Fibroblast of lung (primary cell): ENCODE results near the gene APBB2. TPM values are rescaled to one million over a fixed set of nuclear protein-coding genes. Genes with fewer than 3 reads are reported as not detected.

Experiments
- DNase-seq, 2 donors: peaks; one replicate each; pipeline versions ENCODE4 v3.0.0 to v3.0.0-alpha.2; 2010; ENCODE audit warnings: low read depth in 2 of 2
- H2AFZ ChIP-seq: 2 replicates; pipeline ENCODE4 v1.5.1; 2012; ENCODE audit warnings: low read length, control low read depth, inconsistent platforms
- H3K27ac ChIP-seq: 2 replicates; pipeline ENCODE4 v1.5.1; 2011; ENCODE audit warnings: low read length, control low read depth; ENCODE audit not compliant: insufficient read depth
- H3K27me3 ChIP-seq: 2 replicates; pipeline ENCODE4 v1.5.1; 2011; ENCODE audit warnings: mild to moderate bottlenecking, low read length; ENCODE audit not compliant: control insufficient read depth, insufficient read depth
- H3K36me3 ChIP-seq: 2 replicates; pipeline ENCODE4 v1.5.1; 2011; ENCODE audit warnings: low read length; ENCODE audit not compliant: control insufficient read depth, insufficient read depth
- H3K4me1 ChIP-seq: 2 replicates; pipeline ENCODE4 v1.5.1; 2011; ENCODE audit warnings: low read length; ENCODE audit not compliant: control insufficient read depth, insufficient read depth; ENCODE audit errors: extremely low read depth
- H3K4me2 ChIP-seq: 2 replicates; pipeline ENCODE4 v1.5.1; 2011; ENCODE audit warnings: low read length, control low read depth; ENCODE audit not compliant: insufficient read depth; ENCODE audit errors: extremely low read depth
- H3K4me3 ChIP-seq, 4 experiments: fragments of 200-600 bp in 1 of 4; sonication (generic) in 1 of 4; replicated peaks in 1 of 4; 2 replicates each; pipeline ENCODE4 v1.5.1; 2011 to 2016; ENCODE audit warnings: low read length in 4 of 4, low read depth in 3 of 4, mild to moderate bottlenecking in 3 of 4, control low read depth in 2 of 4, inconsistent platforms in 1 of 4, mixed read lengths in 1 of 4; ENCODE audit not compliant: insufficient read depth in 1 of 4; ENCODE audit errors: control extremely low read depth in 1 of 4
- H3K79me2 ChIP-seq: 2 replicates; pipeline ENCODE4 v1.5.1; 2012; ENCODE audit warnings: mild to moderate bottlenecking, low read length, inconsistent platforms; ENCODE audit not compliant: control insufficient read depth, insufficient read depth
- H3K9ac ChIP-seq: 2 replicates; pipeline ENCODE4 v1.5.1; 2011; ENCODE audit warnings: mild to moderate bottlenecking, low read length, control low read depth; ENCODE audit not compliant: insufficient read depth
- H3K9me3 ChIP-seq: 2 replicates; pipeline ENCODE4 v1.5.1; 2012; ENCODE audit warnings: low read depth, low read length; ENCODE audit not compliant: control insufficient read depth, insufficient read depth
- H4K20me1 ChIP-seq: 2 replicates; pipeline ENCODE4 v1.5.1; 2011; ENCODE audit warnings: low read length; ENCODE audit not compliant: control insufficient read depth, insufficient read depth; ENCODE audit errors: extremely low read depth
- EZH2 ChIP-seq: IDR thresholded peaks from 2 replicates; pipeline ENCODE4 v1.5.1; 2012; ENCODE audit warnings: low read length, control low read depth, mild to moderate bottlenecking; ENCODE audit errors: missing control alignments
- polyA plus RNA-seq, 2 donors: library from polyadenylated mRNA; depleted of rRNA in 1 of 2; stranded (reverse) in 1 of 2; unstranded in 1 of 2; fragments of >200 nt; gene quantifications; 2 replicates each; pipeline ENCODE4 v1.2.1, GENCODE V29; 2011 to 2012; ENCODE audit warnings: missing spikeins in 1 of 2
- total RNA-seq: library from RNA; depleted of rRNA; stranded (reverse); fragments of >200 nt; gene quantifications from 2 replicates; pipeline ENCODE4 v1.2.1, GENCODE V29; 2014
- TF ChIP-seq, protein P1 (sequence below), 2 donors: IDR thresholded peaks in 1 of 2; conservative IDR thresholded peaks in 1 of 2; 1 replicate in 1 of 2; 2 replicates in 1 of 2; pipeline ENCODE4 v1.5.1; 2011 to 2012; ENCODE audit warnings: low read length in 2 of 2, control low read depth in 1 of 2, inconsistent platforms in 1 of 2, low read depth in 1 of 2, mild to moderate bottlenecking in 1 of 2

APBB2 gene
- total and polyA plus RNA-seq, 2 donors (not counting 1 experiment from before 2014, with no cell fraction given), result 25.1 to 29.8 TPM

DNA sequence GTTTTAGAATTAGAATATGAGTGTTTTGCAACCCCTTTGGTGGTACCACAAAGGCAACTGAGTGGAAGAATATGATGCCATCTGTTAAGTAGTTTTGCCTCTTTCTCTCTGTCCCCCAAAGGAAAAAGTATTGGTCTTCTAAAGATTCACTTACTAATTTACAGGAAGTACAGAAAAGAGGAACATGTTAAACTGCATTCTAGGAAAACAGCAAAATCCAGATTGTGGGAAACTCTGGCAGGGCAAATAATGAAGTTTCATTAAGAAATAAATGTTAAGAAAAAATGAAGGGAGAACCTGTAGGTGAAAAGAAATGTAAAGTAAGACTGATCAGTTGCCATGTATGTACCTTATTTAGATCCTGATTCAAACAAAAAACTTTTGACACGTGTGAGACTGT is 425.3 kb downstream of the APBB2 start:
- Histone ChIP-seq H3K27me3 (peaks cover 3% of the 10 kb centered on the region), H3K79me2 (no peaks in the 10 kb centered on the region), H3K4me3 (no peak overlapping the region), H4K20me1 (no peaks in the 10 kb centered on the region), H2AFZ (no peak overlapping the region), H3K4me1 (no peaks in the 10 kb centered on the region), H3K4me2 (no peak overlapping the region), H3K9me3 (no peaks in the 10 kb centered on the region), H3K36me3 (no peaks in the 10 kb centered on the region), H3K9ac (no peak overlapping the region), H3K27ac (no peak overlapping the region)
- no peak for DNase-seq
- TF ChIP-seq, protein P1, sequence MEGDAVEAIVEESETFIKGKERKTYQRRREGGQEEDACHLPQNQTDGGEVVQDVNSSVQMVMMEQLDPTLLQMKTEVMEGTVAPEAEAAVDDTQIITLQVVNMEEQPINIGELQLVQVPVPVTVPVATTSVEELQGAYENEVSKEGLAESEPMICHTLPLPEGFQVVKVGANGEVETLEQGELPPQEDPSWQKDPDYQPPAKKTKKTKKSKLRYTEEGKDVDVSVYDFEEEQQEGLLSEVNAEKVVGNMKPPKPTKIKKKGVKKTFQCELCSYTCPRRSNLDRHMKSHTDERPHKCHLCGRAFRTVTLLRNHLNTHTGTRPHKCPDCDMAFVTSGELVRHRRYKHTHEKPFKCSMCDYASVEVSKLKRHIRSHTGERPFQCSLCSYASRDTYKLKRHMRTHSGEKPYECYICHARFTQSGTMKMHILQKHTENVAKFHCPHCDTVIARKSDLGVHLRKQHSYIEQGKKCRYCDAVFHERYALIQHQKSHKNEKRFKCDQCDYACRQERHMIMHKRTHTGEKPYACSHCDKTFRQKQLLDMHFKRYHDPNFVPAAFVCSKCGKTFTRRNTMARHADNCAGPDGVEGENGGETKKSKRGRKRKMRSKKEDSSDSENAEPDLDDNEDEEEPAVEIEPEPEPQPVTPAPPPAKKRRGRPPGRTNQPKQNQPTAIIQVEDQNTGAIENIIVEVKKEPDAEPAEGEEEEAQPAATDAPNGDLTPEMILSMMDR (conservative IDR thresholded peaks at IDR 0.05 in 1 of 2, IDR thresholded peaks at IDR 0.05 in 1 of 2; ENCODE audit: low read depth in 1 of 2, low read length in 2 of 2), result no peak
- TF ChIP-seq EZH2, result no peak

DNA sequence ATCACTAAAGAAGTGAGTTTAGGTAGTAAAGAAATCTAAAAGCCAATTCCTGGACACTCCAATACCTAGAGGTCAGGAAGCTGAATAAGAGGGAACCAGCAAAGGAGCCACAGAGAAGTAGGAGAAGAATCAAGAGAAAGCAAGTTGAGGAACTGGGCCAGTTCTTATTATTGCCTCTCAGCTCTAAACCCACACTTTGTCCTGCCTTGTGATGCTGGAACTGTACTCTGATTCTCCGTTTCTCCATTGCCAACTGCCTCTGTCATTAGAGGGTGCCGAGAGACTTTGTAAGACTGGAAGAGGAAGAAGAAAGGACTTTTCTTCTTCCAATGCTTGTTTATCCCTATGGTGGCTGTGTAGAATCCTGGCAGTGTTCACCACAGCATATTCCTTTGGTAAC is 426.0 kb downstream of the APBB2 start:
- DNase-seq, result no peak
- H3K27me3 ChIP-seq, result peaks cover 3% of the 10 kb centered on the region
- H3K4me3 ChIP-seq, result no peak overlapping the region
- no peak overlapping the region for H3K9ac ChIP-seq
- no peaks in the 10 kb centered on the region for H3K9me3 ChIP-seq
- H3K27ac ChIP-seq, result no peak overlapping the region
- H3K4me2 ChIP-seq, result no peak overlapping the region
- H3K4me1 ChIP-seq, result no peaks in the 10 kb centered on the region
- TF ChIP-seq, protein P1 (conservative IDR thresholded peaks at IDR 0.05 in 1 of 2, IDR thresholded peaks at IDR 0.05 in 1 of 2; ENCODE audit: low read depth in 1 of 2, low read length in 2 of 2), result no peak
- TF ChIP-seq EZH2, result no peak
- no peaks in the 10 kb centered on the region for H4K20me1 ChIP-seq
- H2AFZ ChIP-seq, result no peak overlapping the region
- H3K79me2 ChIP-seq, result no peaks in the 10 kb centered on the region
- H3K36me3 ChIP-seq, result no peaks in the 10 kb centered on the region

DNA sequence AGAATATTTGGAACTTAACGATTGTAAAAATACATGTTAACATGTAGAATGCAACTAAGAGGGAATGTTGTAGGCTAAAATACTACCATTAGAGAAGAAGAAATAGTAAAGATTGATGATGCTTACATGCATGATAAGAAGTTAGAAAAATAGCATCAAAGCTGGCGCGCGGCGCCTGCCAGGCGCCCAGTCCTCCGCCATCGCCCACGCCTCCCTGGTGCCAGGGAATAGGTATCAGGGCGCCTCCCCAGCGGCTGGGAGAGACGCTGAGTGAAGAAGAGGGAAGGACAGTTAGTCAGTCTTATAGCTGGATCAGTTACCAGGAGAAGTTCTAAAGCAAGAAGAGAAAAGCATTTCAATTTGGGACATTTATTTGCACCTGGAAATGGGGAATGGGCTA is 428.6 kb downstream of the APBB2 start:
- Histone ChIP-seq H3K36me3 (no peaks in the 10 kb centered on the region), H3K27me3 (peaks cover 3% of the 10 kb centered on the region), H2AFZ (no peak overlapping the region), H3K4me3 (no peak overlapping the region), H3K4me1 (no peaks in the 10 kb centered on the region), H3K9ac (no peak overlapping the region), H3K4me2 (no peak overlapping the region), H4K20me1 (no peaks in the 10 kb centered on the region), H3K27ac (no peak overlapping the region), H3K79me2 (no peaks in the 10 kb centered on the region), H3K9me3 (no peaks in the 10 kb centered on the region)
- DNase-seq, result no peak
- no peak for TF ChIP-seq EZH2
- TF ChIP-seq, protein P1 (conservative IDR thresholded peaks at IDR 0.05 in 1 of 2, IDR thresholded peaks at IDR 0.05 in 1 of 2; ENCODE audit: low read depth in 1 of 2, low read length in 2 of 2), result no peak
